Keratinocyte (primary cell): ENCODE results near the gene STARD5.

Experiments
- EZH2 ChIP-seq: IDR thresholded peaks from one replicate; pipeline ENCODE4 v1.6.1; 2012; ENCODE audit warnings: inconsistent platforms, mild to moderate bottlenecking, low read length, moderate library complexity
- TF ChIP-seq, protein P1 (sequence below), 3 experiments: IDR thresholded peaks in 1 of 3; conservative IDR thresholded peaks in 1 of 3; optimal IDR thresholded peaks in 1 of 3; 2 replicates in 2 of 3; 3 replicates in 1 of 3; pipeline versions ENCODE3 to v1.5.1; 2011; ENCODE audit warnings: low read length in 3 of 3, mild to moderate bottlenecking in 3 of 3, moderate library complexity in 2 of 3, control low read depth in 1 of 3, inconsistent platforms in 1 of 3; ENCODE audit not compliant: insufficient read depth in 2 of 3; ENCODE audit errors: extremely low read depth in 1 of 3

- TF ChIP-seq, protein P1, sequence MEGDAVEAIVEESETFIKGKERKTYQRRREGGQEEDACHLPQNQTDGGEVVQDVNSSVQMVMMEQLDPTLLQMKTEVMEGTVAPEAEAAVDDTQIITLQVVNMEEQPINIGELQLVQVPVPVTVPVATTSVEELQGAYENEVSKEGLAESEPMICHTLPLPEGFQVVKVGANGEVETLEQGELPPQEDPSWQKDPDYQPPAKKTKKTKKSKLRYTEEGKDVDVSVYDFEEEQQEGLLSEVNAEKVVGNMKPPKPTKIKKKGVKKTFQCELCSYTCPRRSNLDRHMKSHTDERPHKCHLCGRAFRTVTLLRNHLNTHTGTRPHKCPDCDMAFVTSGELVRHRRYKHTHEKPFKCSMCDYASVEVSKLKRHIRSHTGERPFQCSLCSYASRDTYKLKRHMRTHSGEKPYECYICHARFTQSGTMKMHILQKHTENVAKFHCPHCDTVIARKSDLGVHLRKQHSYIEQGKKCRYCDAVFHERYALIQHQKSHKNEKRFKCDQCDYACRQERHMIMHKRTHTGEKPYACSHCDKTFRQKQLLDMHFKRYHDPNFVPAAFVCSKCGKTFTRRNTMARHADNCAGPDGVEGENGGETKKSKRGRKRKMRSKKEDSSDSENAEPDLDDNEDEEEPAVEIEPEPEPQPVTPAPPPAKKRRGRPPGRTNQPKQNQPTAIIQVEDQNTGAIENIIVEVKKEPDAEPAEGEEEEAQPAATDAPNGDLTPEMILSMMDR (optimal IDR thresholded peaks at IDR 0.05 in 1 of 3, IDR thresholded peaks at IDR 0.05 in 1 of 3, conservative IDR thresholded peaks at IDR 0.05 in 1 of 3; ENCODE audit: extremely low read depth in 1 of 3, insufficient read depth in 2 of 3, low read length in 3 of 3), result no peak
- no peak for TF ChIP-seq EZH2
Measured at GRCh38 chr15:81323559-81323943, 390 bp downstream of the STARD5 start.
